Transverse colon (tissue), 4 donors: ENCODE data around the gene MPP2. TPM values are rescaled to one million over a fixed set of nuclear protein-coding genes. Genes with fewer than 3 reads are reported as not detected.
"Not testable (repeated sequence)": the region's sequence is repeated elsewhere in the genome, so short reads cannot be mapped to it uniquely, and the experiment has no call there.

Experiments used
- DNase-seq: peaks from one replicate; pipeline ENCODE4 v3.0.0-alpha.2; 2019
- H3K27ac ChIP-seq, 4 donors: fragments of 200-600 bp; sonication (generic); 2 replicates each; pipeline ENCODE4 v1.5.1; 2016 to 2018; ENCODE audit warnings: inconsistent platforms in 4 of 4
- H3K27me3 ChIP-seq: fragments of 200-600 bp; sonication (generic); 2 replicates; pipeline ENCODE4 v1.5.1; 2017; ENCODE audit warnings: inconsistent platforms
- H3K36me3 ChIP-seq, 4 donors: fragments of 200-600 bp; sonication (generic); 2 replicates each; pipeline ENCODE4 v1.5.1; 2017 to 2019; ENCODE audit warnings: inconsistent platforms in 4 of 4
- H3K4me1 ChIP-seq, 4 donors: fragments of 200-600 bp; sonication (generic); 2 replicates each; pipeline ENCODE4 v1.5.1; 2017 to 2020; ENCODE audit warnings: inconsistent platforms in 4 of 4
- H3K4me3 ChIP-seq, 4 donors: fragments of 200-600 bp; sonication (generic); 1 replicate in 1 of 4; 2 replicates in 3 of 4; pipeline versions ENCODE4 v1.5.1 to v1.6.1; 2017 to 2019; ENCODE audit warnings: inconsistent platforms in 4 of 4
- H3K9me3 ChIP-seq, 2 donors: fragments of 200-600 bp; sonication (generic); 2 replicates each; pipeline ENCODE4 v1.5.1; 2017 to 2019; ENCODE audit warnings: inconsistent platforms in 2 of 2
- EP300 ChIP-seq: sonication (generic); formaldehyde crosslinking; IDR thresholded peaks from one replicate; pipeline ENCODE4 v1.6.1; 2017; ENCODE audit warnings: antibody characterized with exemption, low read depth
- POLR2A ChIP-seq: fragments of 450-650 bp; IDR thresholded peaks from one replicate; pipeline ENCODE4 v1.6.1; 2016; ENCODE audit warnings: antibody characterized with exemption, mild to moderate bottlenecking, moderate library complexity
- POLR2AphosphoS5 ChIP-seq, 3 donors: sonication (generic); formaldehyde crosslinking; IDR thresholded peaks; one replicate each; pipeline ENCODE4 v1.6.1; 2016; ENCODE audit warnings: antibody characterized with exemption in 3 of 3
- WGBS, 2 donors: methylation state at CpG; one replicate each; pipeline ENCODE4 v1.1.5; 2018; ENCODE audit warnings: low coverage in 1 of 2; 5-methylcytosine and 5-hydroxymethylcytosine counted together
- in situ Hi-C, 4 donors: fragments of 200-750 bp; cut with MboI; loops; one replicate each; pipeline versions ENCODE4 v1.15.0 to v1.15.1; 2017; ENCODE audit warnings: low sequenced_read_pairs in 3 of 4, low pct_ligation_motif_present in 1 of 4, low pct_unique_long_range_greater_than_20kb in 1 of 4
- intact Hi-C: fragments of 100-400 bp; cut with DNase I; formaldehyde crosslinking; loops from one replicate; pipeline ENCODE4 v1.15.1; 2023; ENCODE audit warnings: low total_unique reads
- total RNA-seq, 4 donors: library from RNA; depleted of rRNA; stranded (reverse); fragments of >200 nt; gene quantifications; one replicate each; pipeline ENCODE4 v1.1.0, GENCODE V29; 2016
- TF ChIP-seq, protein P1 (sequence below), 5 experiments: fragments of 200-600 bp in 3 of 5; fragments of 450-650 bp in 2 of 5; sonication (generic) in 3 of 5; IDR thresholded peaks; 1 replicate in 2 of 5; 2 replicates in 3 of 5; pipeline ENCODE4 v1.5.1; 2016 to 2017; ENCODE audit warnings: antibody characterized with exemption in 5 of 5, inconsistent platforms in 3 of 5, mild to moderate bottlenecking in 2 of 5, moderate library complexity in 1 of 5

The MPP2 gene
- total RNA-seq, 4 donors from 2014 or later, result 3.4 to 4.9 (median 4.2) TPM

DNA sequence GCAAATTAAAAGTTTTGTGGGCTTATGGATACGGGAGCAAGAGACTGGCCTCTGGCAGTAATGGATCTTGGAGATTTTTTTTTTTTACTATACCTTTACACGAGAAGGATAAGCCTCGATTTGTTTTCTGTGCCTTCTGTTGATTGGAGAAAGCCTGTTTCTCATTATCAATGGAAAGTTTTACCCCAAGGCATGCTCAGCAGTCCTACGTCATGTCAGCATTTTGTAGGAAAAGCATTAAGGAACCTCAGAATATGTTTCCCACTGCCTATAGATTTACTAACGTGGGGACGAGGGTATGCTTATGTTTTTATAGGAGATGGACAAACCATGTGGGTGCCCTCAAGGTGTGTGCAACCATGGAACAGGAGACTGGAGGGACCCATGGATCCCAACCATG is 33.5 kb downstream of the MPP2 start:
- no peaks in the 10 kb centered on the region for H3K9me3 ChIP-seq
- no peak for DNase-seq
- 63 to 70% methylated on average over 4 to 6 of the region's 6 CpGs for WGBS, 2 donors
- TF ChIP-seq POLR2A (no peak), EP300 (no peak), POLR2AphosphoS5 (IDR thresholded peaks at IDR 0.05) (no peak)
- TF ChIP-seq, protein P1, sequence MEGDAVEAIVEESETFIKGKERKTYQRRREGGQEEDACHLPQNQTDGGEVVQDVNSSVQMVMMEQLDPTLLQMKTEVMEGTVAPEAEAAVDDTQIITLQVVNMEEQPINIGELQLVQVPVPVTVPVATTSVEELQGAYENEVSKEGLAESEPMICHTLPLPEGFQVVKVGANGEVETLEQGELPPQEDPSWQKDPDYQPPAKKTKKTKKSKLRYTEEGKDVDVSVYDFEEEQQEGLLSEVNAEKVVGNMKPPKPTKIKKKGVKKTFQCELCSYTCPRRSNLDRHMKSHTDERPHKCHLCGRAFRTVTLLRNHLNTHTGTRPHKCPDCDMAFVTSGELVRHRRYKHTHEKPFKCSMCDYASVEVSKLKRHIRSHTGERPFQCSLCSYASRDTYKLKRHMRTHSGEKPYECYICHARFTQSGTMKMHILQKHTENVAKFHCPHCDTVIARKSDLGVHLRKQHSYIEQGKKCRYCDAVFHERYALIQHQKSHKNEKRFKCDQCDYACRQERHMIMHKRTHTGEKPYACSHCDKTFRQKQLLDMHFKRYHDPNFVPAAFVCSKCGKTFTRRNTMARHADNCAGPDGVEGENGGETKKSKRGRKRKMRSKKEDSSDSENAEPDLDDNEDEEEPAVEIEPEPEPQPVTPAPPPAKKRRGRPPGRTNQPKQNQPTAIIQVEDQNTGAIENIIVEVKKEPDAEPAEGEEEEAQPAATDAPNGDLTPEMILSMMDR (IDR thresholded peaks at IDR 0.05), result no peak
- in situ Hi-C loops, result no loop called here
- intact Hi-C loops, result no loop called here
- peaks cover 6 to 33% (median 25%) of the 10 kb centered on the region in 4 donors for H3K4me1 ChIP-seq
- no peak overlapping the region for H3K4me3 ChIP-seq
- peak overlapping the region; percentile 66 to 85 (median 76) for H3K27ac ChIP-seq
- H3K27me3 ChIP-seq, result no peaks in the 10 kb centered on the region
- no peaks in the 10 kb centered on the region for H3K36me3 ChIP-seq

DNA sequence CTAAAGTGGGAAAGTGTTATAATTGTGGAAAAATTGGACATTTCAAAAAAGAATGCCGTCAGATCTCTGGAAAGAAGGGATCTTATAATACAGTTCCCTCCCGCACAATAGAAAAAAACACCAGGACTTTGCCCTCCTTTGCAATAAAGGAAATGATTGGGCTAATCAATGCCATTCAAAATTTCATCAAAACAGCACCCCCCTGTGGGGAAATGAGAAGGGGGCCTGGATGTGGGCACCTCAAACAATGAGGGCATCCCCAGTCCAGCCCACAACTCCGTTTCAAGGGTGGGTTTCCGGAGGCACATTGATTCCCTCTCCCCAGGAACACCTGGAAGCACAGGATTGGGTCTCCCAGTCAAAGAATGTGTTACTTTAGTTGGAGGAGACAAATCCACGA is 34.2 kb downstream of the MPP2 start:
- 42 to 49% methylated on average over 2 to 5 of the region's 5 CpGs for WGBS, 2 donors
- in situ Hi-C loops, result no loop called here

GRCh38 chr17:43871946-43872690 is 35.2 kb downstream of the MPP2 start:
- intact Hi-C loops, result loop anchor here (1.0 kb wide), 1 partner anchor 9 kb away; no protein-coding TSS in a partner anchor
- Histone ChIP-seq H3K36me3 (no peaks in the 10 kb centered on the region), H3K4me1 (peaks cover 3 to 31% (median 21%) of the 10 kb centered on the region in 4 donors), H3K9me3 (no peaks in the 10 kb centered on the region), H3K27me3 (peaks cover 1% of the 10 kb centered on the region), H3K27ac (peak overlapping the region; percentile 66 to 85 (median 75)), H3K4me3 (peak overlapping the region in 3 of 4 donors; percentile 1 to 40 (median 13))
- WGBS, 2 donors, result 40 to 54% methylated on average over 8 to 14 of the region's 14 CpGs
- in situ Hi-C loops, result no loop called here
- peak; percentile 82 for DNase-seq
- TF ChIP-seq POLR2AphosphoS5 (IDR thresholded peaks at IDR 0.05), result peak in 2 of 3 donors; percentile 29 to 69
- peak; percentile 18 for TF ChIP-seq POLR2A
- TF ChIP-seq, protein P1 (IDR thresholded peaks at IDR 0.05), result no peak

More for the DNA sequence above, 34.2 kb downstream of the MPP2 start:
- no peaks in the 10 kb centered on the region for H3K36me3 ChIP-seq
- intact Hi-C loops, result no loop called here
- H3K4me1 ChIP-seq, result peaks cover 3 to 31% (median 21%) of the 10 kb centered on the region in 4 donors
- DNase-seq, result no peak
- TF ChIP-seq POLR2AphosphoS5 (IDR thresholded peaks at IDR 0.05) (no peak), POLR2A (no peak), EP300 (no peak)
- TF ChIP-seq, protein P1 (IDR thresholded peaks at IDR 0.05), result peak in 3 of 5 experiments; percentile 16 to 50 (median 37)
- H3K4me3 ChIP-seq, result peak overlapping the region in 1 of 4 donors; percentile 40
- H3K9me3 ChIP-seq, result no peaks in the 10 kb centered on the region
- H3K27me3 ChIP-seq, result no peaks in the 10 kb centered on the region
- H3K27ac ChIP-seq, result peak overlapping the region; percentile 66 to 85 (median 76)

GRCh38 chr17:43869031-43869430 is 38.3 kb downstream of the MPP2 start:
- in situ Hi-C loops, intact Hi-C loops: not testable (repeated sequence)
- WGBS, 2 donors, result 72 to 94% methylated on average over 2 to 6 of the region's 6 CpGs

More at GRCh38 chr17:43869031-43869430, 38.3 kb downstream of the MPP2 start:
- H3K4me1 ChIP-seq, result peaks cover 3 to 21% (median 15%) of the 10 kb centered on the region in 4 donors
- not testable (repeated sequence) for H3K27ac ChIP-seq, DNase-seq, H3K36me3 ChIP-seq, H3K9me3 ChIP-seq, H3K4me3 ChIP-seq, H3K27me3 ChIP-seq
